Activated gamma-delta T cell (primary cell): Measurements from ENCODE around the gene KRTAP4-11.
"Not testable (repeated sequence)": the region's sequence is repeated elsewhere in the genome, so short reads cannot be mapped to it uniquely, and the experiment has no call there.

Experiments used
- DNase-seq: peaks from one replicate; lab custom pipeline; 2025; lab: John Stamatoyannopoulos, UW
- total RNA-seq, 2 donors: gene quantifications; one replicate each; lab custom pipeline; 2026; lab: John Stamatoyannopoulos, UW

KRTAP4-11 gene
- 0 reads per million in 2 donors for total RNA-seq

DNA sequence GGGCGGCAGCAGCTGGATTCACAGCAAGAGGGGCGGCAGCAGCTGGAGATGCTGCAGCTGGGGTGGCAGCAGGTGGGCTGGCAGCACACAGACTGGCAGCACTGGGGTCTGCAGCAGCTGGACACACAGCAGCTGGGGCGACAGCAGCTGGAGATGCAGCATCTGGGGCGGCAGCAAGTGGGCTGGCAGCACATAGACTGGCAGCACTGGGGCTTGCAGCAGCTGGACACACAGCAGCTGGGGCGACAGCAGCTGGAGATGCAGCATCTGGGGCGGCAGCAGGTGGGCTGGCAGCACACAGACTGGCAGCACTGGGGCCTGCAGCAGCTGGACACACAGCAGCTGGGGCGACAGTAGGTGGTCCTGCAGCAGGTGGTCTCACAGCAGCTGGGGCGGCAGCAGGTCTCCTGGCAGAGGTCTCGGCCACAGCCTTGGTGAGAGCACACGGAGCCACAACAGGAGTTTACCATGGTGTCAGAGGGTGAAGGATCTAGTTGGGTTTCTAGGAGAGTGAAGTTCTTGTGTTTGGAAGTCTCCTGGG is at the start of gene KRTAP4-11:
Gene KRTAP4-11, minus strand, starts transcription at position 528 of the 541 bp plus-strand sequence. Its CDS starts 58 bp downstream, at position 470.
- DNase-seq, result not testable (repeated sequence)

GRCh38 chr17:41167561-41167960 is 49.4 kb upstream of the KRTAP4-11 start:
- no peak for DNase-seq

GRCh38 chr17:41163828-41164227 is 45.7 kb upstream of the KRTAP4-11 start:
- no peak for DNase-seq

DNA sequence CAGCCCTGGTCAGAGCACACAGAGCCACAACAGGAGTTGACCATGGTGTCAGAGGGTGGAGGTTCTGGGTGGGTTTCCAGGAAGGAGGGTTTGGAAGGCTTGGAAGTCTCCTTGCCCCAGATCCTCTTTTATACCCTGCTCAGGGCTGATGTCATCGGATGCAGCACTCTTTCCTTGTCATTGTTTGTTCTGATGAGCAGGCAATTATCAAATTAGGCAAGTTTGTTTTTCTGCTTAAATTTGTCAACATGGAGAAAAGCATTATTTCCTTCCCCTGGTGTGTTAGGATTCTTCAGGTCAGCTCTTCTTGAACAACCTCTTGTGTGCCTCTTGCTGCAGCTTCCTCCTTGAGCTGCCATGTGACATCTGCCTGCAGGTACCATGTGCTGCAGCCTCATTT is 42.5 kb upstream of the KRTAP4-11 start, which contains the start of gene KRTAP4-4:
Gene KRTAP4-4, minus strand, starts transcription at position 101 of the 400 bp plus-strand sequence. Its CDS starts 57 bp downstream, at position 44.
- DNase-seq, result no peak

- DNase-seq, result not testable (repeated sequence)
Measured at GRCh38 chr17:41160190-41160589, 42.0 kb upstream of the KRTAP4-11 start.

- DNase-seq, result no peak
Measured at GRCh38 chr17:41153856-41154255, 35.7 kb upstream of the KRTAP4-11 start.

GRCh38 chr17:41151525-41151924 is 33.4 kb upstream of the KRTAP4-11 start:
- no peak for DNase-seq

DNA sequence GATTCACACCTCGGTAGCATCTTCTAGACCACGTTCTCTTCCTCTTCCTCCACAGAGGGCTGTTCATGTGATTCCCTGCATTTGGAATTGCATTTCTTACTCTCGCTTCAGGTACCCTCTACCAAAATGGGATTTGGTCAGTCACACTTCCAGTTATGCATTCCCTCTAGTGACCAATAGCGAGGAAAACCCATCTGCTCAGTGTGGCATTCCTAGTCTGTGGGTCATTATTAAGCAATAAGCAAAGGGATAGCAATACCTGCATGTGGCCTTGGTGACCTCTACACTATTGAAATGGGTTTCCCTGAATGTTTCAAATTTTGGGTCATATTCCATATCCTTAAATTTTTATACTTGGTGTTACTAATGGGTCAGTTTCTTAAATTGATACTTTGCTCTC is 31.9 kb upstream of the KRTAP4-11 start:
- no peak for DNase-seq

- DNase-seq, result no peak
Measured at GRCh38 chr17:41149652-41149985, 31.4 kb upstream of the KRTAP4-11 start, which contains the start of gene KRTAP4-5. TSS of gene KRTAP4-5 (minus strand) at chr17:41149825. CDS start at chr17:41149767, 58 bp downstream.

DNA sequence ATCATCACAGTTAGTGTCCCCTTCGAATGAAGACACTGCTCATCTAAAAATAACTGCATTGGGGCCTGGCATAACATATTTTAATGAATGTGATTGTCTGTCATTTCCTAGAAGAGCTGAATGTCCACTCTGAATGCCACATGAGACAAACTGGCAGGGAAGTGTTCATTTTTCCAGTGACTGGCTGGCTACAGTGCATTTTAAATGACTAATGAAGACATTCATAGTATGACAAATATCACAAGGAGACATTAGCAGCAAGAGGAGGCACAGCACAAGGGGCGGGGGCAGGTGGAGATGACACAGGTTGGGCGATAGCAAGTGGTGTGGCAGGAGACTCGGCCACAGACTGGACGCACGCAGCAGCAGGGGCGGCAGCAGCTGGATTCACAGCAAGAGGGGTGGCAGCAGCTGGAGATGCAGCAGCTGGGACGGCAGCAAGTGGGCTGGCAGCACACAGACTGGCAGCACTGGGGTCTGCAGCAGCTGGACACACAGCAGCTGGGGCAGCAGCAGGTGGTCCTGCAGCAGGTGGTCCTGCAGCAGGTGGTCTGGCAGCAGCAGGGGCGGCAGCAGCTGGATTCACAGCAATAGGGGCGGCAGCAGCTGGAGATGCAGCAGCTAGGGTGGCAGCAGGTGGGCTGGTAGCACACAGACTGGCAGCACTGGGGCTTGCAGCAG is 30.9 kb upstream of the KRTAP4-11 start:
- DNase-seq, result not testable (repeated sequence)

DNA sequence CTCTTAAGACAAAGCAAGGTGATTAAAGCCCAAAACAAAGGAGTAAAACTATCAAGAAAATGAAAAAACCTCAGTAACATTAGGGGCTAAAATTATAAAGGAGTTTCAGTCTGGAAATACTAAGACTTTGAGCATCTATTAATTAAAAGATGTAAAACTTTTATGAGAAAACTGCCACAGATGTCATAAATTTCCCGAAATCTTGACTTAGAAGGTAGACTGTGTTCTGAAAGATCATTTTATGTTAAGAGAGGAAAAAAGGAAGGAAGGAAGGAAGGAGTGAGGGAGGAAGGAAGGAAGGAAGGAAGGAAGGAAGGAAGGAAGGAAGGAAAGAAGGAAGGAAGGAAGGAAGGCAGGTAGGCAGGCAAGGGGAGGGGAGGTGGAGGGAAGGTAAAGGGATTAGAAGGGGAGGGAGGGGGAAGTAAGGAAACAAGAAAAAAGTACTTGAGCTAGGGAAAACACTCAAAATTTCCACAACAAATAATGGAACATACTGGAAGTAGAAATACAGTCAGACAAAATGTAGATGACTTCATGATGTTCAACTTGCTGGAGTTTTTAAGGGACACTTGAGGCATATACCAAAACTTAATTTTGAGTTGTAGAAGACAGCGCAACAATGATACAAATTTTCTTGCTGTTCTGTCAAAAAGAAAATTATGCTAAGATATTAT is 29.5 kb upstream of the KRTAP4-11 start:
- no peak for DNase-seq

- DNase-seq, result no peak
Measured at GRCh38 chr17:41145261-41145660, 27.1 kb upstream of the KRTAP4-11 start.

DNA sequence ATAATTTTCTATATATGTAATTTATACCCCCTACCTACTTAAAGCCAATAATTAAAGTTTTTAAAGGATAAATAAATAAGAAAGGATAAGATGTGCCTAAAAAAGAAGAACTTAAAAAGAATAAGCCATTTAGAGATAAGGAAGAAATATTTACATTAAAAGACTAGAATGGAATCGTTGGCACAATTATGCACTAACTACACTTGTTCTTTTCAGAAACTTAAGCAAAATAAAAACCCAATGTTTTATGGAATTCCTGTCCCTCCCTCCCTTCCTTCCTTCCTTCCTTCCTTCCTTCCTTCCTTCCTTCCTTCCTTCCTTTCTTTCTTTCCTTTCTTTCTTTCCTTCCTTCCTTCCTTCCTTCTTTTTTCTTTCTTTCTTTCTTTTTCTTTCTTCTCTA is 26.7 kb upstream of the KRTAP4-11 start:
- no peak for DNase-seq

DNA sequence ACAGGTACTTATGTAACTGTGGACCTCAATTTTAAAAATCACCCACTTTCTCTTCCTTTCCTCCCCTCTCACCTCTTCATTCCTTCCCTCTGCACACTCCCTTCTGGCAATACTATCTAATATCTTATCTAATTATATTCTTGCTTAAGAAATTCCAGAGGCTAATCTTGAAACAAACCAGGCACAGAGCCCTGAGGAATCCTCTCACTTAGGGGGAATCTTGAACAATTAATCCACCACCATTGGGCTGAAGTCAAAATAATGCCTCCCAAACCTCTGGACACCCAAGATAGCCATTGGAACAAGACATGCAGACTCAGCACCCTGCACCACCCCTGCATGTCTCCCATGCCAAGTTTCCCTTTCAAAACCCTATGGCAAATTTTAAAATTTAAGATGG is 23.2 kb upstream of the KRTAP4-11 start:
- DNase-seq, result no peak

DNA sequence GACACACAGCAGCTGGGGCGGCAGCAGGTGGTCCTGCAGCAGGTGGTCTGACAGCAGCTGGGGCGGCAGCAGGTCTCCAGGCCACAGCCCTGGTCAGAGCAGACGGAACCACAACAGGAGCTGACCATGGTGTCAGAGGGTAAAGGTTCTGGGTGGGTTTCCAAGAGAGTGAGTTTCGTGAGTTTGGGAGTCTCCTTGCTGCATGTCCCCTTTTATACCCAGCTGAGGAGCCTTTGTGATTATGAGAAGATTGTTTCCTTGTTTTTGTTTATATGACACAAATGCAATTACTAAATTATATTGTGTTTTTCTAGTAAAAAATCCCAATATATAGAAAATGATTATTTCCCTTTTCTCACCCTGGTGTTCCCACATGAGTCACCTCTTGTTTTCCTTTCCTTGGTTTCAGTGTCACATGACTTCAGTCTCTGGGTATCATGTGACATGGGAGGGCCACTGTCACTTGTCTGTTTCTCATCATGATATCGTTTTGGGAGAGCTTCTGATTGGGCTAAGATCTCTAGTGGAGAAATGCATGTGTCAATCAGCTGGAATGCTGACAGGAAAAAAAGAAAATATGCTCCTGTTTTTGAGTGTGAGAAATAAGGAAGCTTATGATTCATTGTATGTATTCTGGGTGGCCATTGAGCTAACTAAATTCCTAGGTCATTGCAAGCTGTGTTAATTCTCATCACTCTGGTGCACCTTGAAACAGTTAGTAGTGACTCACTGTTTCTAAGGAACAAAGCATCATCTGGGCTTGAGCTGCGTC is 22.4 kb upstream of the KRTAP4-11 start, which contains the start of gene KRTAP4-6:
Gene KRTAP4-6, minus strand, starts transcription at position 185 of the 772 bp plus-strand sequence. Its CDS starts 57 bp downstream, at position 128.
- no peak for DNase-seq

- not testable (repeated sequence) for DNase-seq
Measured at GRCh38 chr17:41139865-41140264, 21.7 kb upstream of the KRTAP4-11 start.

GRCh38 chr17:41133880-41134735 is 15.9 kb upstream of the KRTAP4-11 start:
- DNase-seq, result no peak

- no peak for DNase-seq
Measured at GRCh38 chr17:41131979-41132378, 13.8 kb upstream of the KRTAP4-11 start.

GRCh38 chr17:41127371-41127770 is 9.2 kb upstream of the KRTAP4-11 start:
- DNase-seq, result no peak

GRCh38 chr17:41126412-41126811 is 8.2 kb upstream of the KRTAP4-11 start:
- DNase-seq, result no peak

DNA sequence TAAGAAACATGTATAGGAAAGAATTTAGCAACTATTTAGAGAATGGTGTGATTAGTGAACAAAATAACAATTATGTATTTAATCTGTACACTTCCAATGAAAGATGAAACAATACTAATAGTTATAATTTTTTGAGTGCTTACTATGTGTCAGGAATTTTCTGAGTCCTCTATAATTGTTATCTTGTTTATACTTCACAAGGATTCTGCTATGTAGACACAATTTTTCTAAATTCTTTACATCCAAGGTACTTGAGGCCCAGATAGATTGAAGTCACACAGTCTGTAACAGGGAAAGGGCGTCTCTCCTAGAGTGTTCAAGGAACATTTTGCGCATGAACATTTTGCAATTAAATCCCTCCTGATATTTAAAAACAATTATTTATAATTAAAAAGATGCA is 6.9 kb upstream of the KRTAP4-11 start:
- no peak for DNase-seq
